T-helper 17 cell (primary cell): ENCODE data around the gene VSX1. TPM values are rescaled to one million over a fixed set of nuclear protein-coding genes. Genes with fewer than 3 reads are reported as not detected.

ENCODE experiments used
- ATAC-seq: fragments of 150-1000 bp; cut with Tn5 transposase; 2 replicates; pipeline ENCODE4 v1.10.0; 2021; ENCODE audit warnings: mild to moderate bottlenecking, moderate library complexity
- DNase-seq, 3 donors: peaks; one replicate each; pipeline versions ENCODE4 v3.0.0 to v3.0.0-alpha.2; 2020 to 2021
- H3K9me3 ChIP-seq: one replicate; pipeline ENCODE4 v1.7.0; 2013; ENCODE audit warnings: low read length, mild to moderate bottlenecking; ENCODE audit not compliant: control insufficient read depth, poor library complexity, severe bottlenecking
- H3K27ac Mint-ChIP-seq: one replicate; pipeline ENCODE4 v1.8.0; 2022; ENCODE audit warnings: mild to moderate bottlenecking, moderate library complexity, mixed read lengths
- H3K27me3 Mint-ChIP-seq: one replicate; pipeline ENCODE4 v1.8.0; 2022; ENCODE audit warnings: mixed read lengths
- H3K36me3 Mint-ChIP-seq: one replicate; pipeline ENCODE4 v1.8.0; 2022; ENCODE audit warnings: low read depth, mixed read lengths
- H3K4me1 Mint-ChIP-seq: one replicate; pipeline ENCODE4 v1.8.0; 2022; ENCODE audit warnings: mild to moderate bottlenecking, mixed read lengths
- H3K4me3 Mint-ChIP-seq: one replicate; pipeline ENCODE4 v1.8.0; 2022; ENCODE audit warnings: mild to moderate bottlenecking, moderate library complexity, mixed read lengths
- total RNA-seq, 4 donors: library from RNA in 2 of 4; stranded (reverse) in 2 of 4; gene quantifications; one replicate each; pipeline ENCODE4 v1.2.3 and lab custom pipeline; 2022 to 2026

The VSX1 gene
- total RNA-seq (not detected), total RNA-seq (lab: John Stamatoyannopoulos, UW) (0 reads per million in 2 donors)

DNA sequence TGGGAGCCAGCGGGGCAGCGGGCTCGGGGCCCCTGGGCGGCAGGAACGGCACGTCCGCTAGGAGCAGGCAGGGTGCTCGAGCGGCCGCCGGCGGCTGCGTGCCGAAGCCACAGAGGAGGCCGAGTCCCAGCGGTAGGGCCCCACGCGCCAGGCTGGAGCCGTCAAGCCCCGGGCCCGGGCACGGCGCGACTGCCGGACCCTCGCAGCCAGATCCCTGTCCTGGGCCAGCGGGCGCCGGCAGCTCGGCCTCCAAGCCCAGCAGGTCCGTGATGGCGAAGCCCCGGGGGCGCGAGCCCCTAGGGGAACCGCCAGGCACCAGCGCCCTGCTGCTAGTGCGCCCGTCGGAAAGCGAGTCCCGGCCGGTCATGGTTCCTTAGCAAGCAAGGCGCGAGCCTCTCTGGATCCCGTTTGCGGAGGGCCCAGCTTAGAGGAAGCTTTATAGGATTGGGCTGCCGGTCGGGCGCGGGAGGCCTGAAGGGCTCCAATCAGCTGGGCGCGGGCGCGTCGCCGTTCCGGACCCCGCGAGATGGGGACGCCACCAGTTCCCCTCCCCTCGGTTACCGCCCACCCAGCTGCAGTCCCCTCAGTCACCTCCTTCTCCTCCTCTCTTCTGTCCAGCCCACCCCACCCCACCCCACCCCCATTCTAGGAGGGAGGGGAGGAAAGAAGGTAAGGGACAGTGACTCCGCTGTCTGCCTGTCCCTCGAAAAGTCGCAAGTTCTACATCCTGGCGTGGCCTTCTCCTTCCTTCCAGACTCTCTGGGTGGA is at the start of gene VSX1:
TSS of gene VSX1 (minus strand) at position 412 of the 768 bp plus-strand sequence. CDS start at position 367, 45 bp downstream.
- peaks cover 77% of the 10 kb centered on the region for H3K27me3 Mint-ChIP-seq
- peak within 1 kb of the TSS; percentile 78 for H3K4me3 Mint-ChIP-seq
- H3K4me1 Mint-ChIP-seq: peaks cover 15% of the 10 kb centered on the region
- H3K36me3 Mint-ChIP-seq: peaks cover 2% of the 10 kb centered on the region
- H3K27ac Mint-ChIP-seq: no peak within 1 kb of the TSS
- H3K9me3 ChIP-seq: no peaks in the 10 kb centered on the region
- ATAC-seq (no peak), DNase-seq (no peak)

DNA sequence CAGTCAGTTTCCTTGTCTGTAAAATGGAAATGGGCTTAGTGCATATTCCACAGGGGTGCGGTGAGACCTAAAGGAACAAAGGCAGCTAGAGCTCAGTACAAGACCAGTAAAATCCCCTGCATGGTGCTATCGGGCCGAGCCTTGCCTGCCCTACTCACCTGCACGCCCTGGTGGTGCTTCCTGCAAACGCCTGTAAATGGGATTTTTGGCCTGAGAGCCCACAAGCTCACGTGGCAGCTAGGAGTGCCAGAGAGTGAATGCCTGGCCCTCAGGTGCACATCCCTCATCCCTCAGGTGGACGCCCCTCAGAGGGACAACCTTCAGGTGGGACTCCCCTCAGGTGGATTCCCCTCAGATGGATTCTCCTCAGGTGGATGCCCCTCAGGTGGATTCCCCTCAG is 48.0 kb upstream of the VSX1 start:
- Mint-ChIP-seq H3K4me1 (peaks cover 5% of the 10 kb centered on the region), H3K36me3 (no peaks in the 10 kb centered on the region), H3K27me3 (peaks cover 32% of the 10 kb centered on the region), H3K27ac (no peak overlapping the region), H3K4me3 (no peak overlapping the region)
- H3K9me3 ChIP-seq: no peaks in the 10 kb centered on the region
- no peak for DNase-seq
- ATAC-seq: no peak

DNA sequence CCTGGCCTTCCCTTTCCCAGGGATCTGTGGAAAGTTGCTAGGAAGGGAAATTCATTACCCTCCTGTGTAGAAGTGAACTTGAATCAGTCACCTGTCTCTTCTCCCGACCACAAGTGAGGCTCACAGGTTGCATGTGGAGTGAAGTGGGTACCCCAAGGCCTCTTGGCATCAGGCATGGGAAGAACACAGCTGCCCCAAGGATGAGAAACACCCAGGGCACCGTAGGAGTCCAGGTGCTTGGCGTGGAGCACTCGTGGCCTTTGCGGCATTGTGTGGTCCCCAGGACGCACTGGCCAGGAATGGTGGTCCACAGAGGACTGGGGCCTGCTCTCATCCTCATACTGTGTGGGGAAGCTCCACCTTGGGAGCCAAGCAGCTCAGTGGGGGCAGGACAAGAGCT is 47.5 kb upstream of the VSX1 start:
- Mint-ChIP-seq H3K27me3 (peaks cover 32% of the 10 kb centered on the region), H3K27ac (no peak overlapping the region), H3K36me3 (no peaks in the 10 kb centered on the region), H3K4me3 (no peak overlapping the region), H3K4me1 (peaks cover 5% of the 10 kb centered on the region)
- ATAC-seq (no peak), DNase-seq (no peak)
- no peaks in the 10 kb centered on the region for H3K9me3 ChIP-seq

DNA sequence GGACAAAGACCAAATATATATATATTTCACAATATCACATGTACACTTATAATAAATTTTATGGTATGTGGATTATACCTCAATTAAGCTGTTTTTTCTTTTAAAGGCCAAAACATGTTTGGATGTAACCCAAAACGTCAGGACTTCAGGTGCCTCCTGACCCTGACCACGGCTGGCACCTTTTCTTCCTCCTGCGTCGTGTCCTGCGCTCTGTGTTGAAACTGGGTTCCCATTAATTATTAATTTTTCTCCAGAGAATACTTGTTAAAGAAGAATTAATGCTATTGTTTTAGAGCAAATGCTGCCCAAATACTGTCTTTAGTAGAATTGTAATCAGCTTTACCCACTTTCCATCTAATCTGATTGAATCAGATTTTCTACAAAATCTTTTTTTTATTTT is 46.7 kb upstream of the VSX1 start:
- ATAC-seq (no peak), DNase-seq (no peak)
- no peaks in the 10 kb centered on the region for H3K9me3 ChIP-seq
- Mint-ChIP-seq H3K27me3 (peaks cover 27% of the 10 kb centered on the region), H3K4me3 (no peak overlapping the region), H3K36me3 (no peaks in the 10 kb centered on the region), H3K27ac (no peak overlapping the region), H3K4me1 (peaks cover 5% of the 10 kb centered on the region)

DNA sequence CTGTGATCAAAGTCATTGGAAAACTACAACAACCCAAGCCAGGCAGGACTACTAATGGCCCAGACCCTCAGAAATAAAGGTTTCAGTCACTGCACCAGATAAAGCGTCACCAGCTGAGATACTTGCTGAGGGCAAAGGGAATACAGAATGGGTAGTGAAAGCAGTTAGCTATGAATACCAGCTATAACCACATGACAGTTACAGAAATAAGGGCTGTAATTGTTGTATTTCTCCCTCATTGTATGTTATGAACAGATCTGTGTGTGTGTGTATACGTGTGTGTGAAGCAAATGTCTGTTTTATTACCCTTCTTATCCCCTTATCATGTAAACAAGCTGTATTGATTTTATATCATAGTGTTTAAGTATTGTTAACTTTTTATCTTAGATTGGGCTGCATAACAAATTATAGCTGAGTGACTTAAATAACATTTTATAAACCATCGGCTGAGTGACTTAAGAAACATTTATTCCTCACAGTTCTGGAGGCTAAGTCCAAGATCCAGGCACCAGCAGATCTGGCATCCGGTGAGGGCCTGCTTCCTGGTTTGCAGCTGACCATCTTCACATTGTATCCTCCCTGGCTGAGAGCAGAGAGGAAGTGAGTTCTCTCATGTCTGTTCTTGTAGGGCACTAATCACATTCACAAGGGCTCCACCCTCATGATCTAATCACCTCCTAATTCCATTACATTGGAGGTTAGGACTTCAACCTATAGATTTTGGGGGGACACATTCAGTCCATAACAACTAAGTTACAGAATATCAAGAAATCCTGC is 46.0 kb upstream of the VSX1 start:
- Mint-ChIP-seq H3K36me3 (no peaks in the 10 kb centered on the region), H3K27me3 (peaks cover 20% of the 10 kb centered on the region), H3K27ac (no peak overlapping the region), H3K4me1 (peaks cover 5% of the 10 kb centered on the region), H3K4me3 (no peak overlapping the region)
- DNase-seq (no peak), ATAC-seq (no peak)
- no peaks in the 10 kb centered on the region for H3K9me3 ChIP-seq

DNA sequence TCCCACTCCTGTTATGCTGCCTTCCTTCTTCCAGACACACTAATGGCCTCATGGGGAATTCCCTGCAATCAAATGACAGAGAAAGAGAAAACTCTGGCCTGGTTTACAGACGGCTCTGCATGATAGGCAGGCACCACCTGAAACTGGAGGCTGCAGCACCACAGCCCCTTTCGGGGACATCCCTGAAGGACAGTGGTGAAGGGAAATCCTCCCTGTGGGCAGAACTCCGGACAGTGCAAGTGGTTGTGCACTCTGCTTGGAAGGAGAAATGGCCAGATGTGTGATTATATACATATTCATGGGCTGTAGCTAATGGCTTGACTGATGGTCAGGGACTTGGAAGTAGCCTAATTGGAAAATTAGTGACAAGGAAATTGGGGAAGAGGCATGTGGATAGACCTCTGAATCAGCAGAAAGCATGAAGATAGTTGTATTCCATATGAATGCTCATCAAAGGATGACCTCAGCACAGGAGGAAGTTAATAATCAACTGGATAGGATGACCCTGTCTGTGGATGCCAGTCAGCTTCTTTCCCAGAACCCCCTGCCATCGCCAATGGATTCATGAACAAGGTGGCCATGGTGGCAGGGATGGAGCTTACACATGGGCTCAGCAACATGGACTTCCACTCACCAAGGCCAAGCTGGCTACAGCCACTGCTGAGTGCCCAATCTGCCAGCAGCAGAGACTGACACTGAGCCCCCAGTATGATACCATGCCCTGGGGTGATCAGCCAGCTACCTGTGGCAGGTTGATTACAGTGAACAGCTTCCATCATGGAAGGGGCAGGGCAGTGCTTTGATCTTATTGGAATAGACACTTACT is 44.5 kb upstream of the VSX1 start:
- Mint-ChIP-seq H3K4me3 (no peak overlapping the region), H3K27ac (no peak overlapping the region), H3K36me3 (no peaks in the 10 kb centered on the region), H3K4me1 (peaks cover 2% of the 10 kb centered on the region), H3K27me3 (peaks cover 9% of the 10 kb centered on the region)
- ATAC-seq: no peak
- H3K9me3 ChIP-seq: no peaks in the 10 kb centered on the region
- no peak for DNase-seq

DNA sequence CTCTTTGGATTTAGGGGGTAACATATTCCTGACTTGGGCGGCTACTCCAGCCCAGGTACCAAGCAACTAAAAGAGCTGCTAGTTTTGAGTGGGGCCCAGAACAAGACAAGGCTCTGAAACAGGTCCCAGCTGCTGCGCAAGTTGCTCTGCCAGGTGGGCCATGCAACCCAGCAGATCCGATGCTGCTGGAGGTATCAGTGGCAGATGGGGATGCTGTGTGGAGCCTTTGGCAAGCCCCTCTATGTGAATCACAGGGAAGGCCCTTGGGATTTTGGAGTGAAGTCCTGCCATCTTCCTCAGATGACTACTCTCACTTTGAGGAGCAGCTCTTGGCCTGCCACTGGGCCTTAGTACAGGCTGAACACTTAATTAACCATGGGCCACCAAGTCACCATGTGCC is 43.7 kb upstream of the VSX1 start:
- ATAC-seq (no peak), DNase-seq (no peak)
- peaks cover 2% of the 10 kb centered on the region for H3K4me1 Mint-ChIP-seq
- no peak overlapping the region for H3K4me3 Mint-ChIP-seq
- H3K27me3 Mint-ChIP-seq: peaks cover under 1% of the 10 kb centered on the region
- H3K36me3 Mint-ChIP-seq: no peaks in the 10 kb centered on the region
- H3K9me3 ChIP-seq: no peaks in the 10 kb centered on the region
- H3K27ac Mint-ChIP-seq: no peak overlapping the region

DNA sequence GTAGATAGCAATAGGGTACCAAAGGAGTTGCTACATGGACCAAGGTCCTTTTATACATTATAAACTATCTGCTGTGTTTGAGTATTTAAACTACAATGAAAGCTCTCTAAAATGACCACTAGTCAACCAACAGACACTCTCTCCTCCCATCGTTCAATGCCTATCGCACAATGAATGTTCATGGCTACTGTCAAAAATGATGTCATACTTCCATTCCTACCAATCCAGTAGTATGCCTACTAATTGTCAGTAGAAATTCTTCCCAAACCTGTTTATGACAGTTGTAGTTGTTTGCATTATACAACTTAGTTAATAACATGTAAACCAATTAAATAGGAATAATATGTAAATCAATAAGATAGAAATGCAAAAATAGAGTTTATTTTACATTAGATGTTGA is 39.0 kb upstream of the VSX1 start:
- Mint-ChIP-seq H3K4me3 (no peak overlapping the region), H3K27ac (no peak overlapping the region), H3K4me1 (no peaks in the 10 kb centered on the region), H3K27me3 (peaks cover 6% of the 10 kb centered on the region), H3K36me3 (no peaks in the 10 kb centered on the region)
- DNase-seq: no peak
- no peaks in the 10 kb centered on the region for H3K9me3 ChIP-seq
- no peak for ATAC-seq

DNA sequence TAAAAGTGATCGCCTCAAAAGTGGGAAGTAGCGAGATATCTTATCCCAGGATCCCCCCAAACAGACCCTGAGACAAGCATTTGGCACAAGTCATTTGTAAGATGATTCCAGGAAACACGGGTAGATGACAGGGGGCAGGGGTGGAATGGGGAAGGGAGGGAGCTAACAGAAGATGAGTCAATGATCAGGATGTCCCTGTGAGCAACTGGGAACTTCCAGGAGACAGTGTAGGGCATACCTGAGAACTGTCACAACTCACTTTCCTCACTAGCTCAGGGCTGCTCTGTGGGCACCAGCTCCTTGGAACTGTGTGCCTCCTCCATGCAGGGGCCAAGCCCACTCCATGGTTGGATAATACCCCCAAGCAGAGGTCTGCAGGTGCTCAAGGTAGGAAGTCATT is 38.5 kb upstream of the VSX1 start:
- no peak for ATAC-seq
- H3K9me3 ChIP-seq: no peaks in the 10 kb centered on the region
- DNase-seq: no peak
- Mint-ChIP-seq H3K4me3 (no peak overlapping the region), H3K27me3 (peaks cover 6% of the 10 kb centered on the region), H3K4me1 (no peaks in the 10 kb centered on the region), H3K36me3 (no peaks in the 10 kb centered on the region), H3K27ac (no peak overlapping the region)

DNA sequence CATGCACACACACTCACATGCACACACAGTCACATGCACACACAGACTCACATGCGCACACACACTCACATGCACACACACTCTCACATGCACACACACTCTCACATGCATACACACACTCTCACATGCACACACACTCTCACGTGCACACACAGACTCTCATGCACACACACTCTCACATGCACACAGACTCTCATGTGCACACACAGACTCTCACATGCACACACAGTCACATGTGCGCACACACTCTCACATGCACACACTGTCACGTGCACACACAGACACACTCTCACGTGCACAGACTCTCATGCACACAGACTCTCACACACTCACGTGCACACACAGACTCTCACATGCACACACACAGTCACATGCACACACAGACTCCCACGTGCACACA is 36.6 kb upstream of the VSX1 start:
- no peaks in the 10 kb centered on the region for H3K9me3 ChIP-seq
- no peak overlapping the region for H3K27ac Mint-ChIP-seq
- H3K4me3 Mint-ChIP-seq: no peak overlapping the region
- no peak for ATAC-seq
- H3K36me3 Mint-ChIP-seq: no peaks in the 10 kb centered on the region
- peaks cover 10% of the 10 kb centered on the region for H3K27me3 Mint-ChIP-seq
- DNase-seq: no peak
- no peaks in the 10 kb centered on the region for H3K4me1 Mint-ChIP-seq

DNA sequence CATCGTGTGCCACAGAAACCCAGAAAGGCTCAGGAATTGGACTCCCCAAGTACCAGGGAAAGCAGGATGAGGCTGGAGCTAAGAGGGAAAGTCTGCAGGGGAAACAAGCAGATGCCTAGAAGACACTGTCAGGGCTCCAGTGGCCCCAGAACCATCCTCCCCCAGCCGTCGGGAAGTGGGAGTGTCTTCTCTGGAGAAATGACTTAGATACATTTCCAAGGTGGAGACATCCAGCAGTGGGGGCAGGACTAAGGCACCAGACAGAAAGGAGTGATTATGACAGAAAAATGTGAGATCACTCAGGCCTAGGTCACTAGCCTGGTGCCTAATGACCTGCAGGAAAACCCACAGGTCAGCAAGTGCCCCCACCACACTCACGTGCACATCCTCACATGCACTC is 36.0 kb upstream of the VSX1 start:
- ATAC-seq (no peak), DNase-seq (no peak)
- Mint-ChIP-seq H3K4me1 (no peaks in the 10 kb centered on the region), H3K27ac (no peak overlapping the region), H3K36me3 (no peaks in the 10 kb centered on the region), H3K27me3 (peaks cover 10% of the 10 kb centered on the region), H3K4me3 (no peak overlapping the region)
- no peaks in the 10 kb centered on the region for H3K9me3 ChIP-seq

DNA sequence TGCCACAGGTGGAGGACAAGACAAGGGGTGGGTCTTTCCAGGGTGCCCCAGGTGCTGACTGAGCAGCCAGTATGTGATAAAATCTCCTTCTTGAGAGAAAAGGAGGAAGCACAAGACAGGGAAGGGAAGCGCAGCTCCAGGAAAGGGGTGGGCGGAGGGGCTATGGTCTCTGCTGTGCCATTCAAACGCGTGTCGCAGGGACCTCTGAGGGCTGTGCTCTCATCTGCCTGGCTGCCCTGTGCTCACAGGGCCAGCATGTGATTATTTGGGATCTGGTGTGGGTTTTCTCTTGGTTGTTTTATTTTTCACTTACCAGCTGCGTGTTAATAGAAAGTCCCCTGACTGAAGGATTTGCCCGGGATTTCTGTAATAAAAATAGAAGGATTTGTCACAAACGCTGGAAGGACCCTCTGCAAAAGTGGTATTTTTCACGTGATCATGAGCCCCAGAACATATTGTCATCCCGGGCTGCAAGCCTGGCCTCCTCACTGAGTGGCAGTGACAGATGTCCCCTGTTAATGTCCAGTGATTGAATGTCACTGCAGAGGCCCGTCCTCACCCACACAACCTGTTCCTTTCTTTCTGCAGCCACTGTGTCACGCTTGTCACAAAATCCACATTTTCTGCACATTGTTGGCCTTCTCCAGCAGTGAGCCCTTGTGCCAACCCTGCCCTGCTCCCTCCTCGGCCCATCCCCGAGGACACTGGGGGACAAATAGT is 35.0 kb upstream of the VSX1 start:
- no peaks in the 10 kb centered on the region for H3K36me3 Mint-ChIP-seq
- H3K27ac Mint-ChIP-seq: no peak overlapping the region
- ATAC-seq (no peak), DNase-seq (no peak)
- peaks cover 10% of the 10 kb centered on the region for H3K27me3 Mint-ChIP-seq
- no peaks in the 10 kb centered on the region for H3K4me1 Mint-ChIP-seq
- H3K9me3 ChIP-seq: no peaks in the 10 kb centered on the region
- no peak overlapping the region for H3K4me3 Mint-ChIP-seq

DNA sequence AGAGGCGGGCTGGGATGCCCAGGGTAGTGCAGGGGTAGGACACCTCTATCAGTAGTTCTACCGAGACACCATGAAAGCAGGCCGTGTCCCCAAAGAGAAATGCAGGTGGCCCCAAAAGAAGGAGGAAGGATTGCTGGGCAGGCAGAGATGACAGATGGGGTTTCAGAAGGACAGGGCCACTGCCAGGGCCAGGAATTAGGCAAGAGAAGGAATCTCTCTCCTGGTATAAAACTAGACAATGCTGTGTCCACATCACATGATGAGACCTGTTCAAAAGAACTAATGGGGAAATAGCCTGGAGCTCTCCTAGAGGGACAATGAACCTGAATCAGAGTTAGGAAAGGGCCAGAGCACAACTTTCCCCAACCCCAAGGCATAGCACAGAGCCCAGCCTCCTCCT is 21.6 kb upstream of the VSX1 start:
- ATAC-seq (no peak), DNase-seq (no peak)
- Mint-ChIP-seq H3K4me3 (no peak overlapping the region), H3K27ac (no peak overlapping the region), H3K36me3 (no peaks in the 10 kb centered on the region), H3K27me3 (peaks cover 46% of the 10 kb centered on the region), H3K4me1 (peaks cover 13% of the 10 kb centered on the region)
- H3K9me3 ChIP-seq: no peaks in the 10 kb centered on the region
